GM20431 (cell line): ENCODE data around the gene PXMP4.
"Not testable (repeated sequence)": the region's sequence is repeated elsewhere in the genome, so short reads cannot be mapped to it uniquely, and the experiment has no call there.

Experiments used
- in situ Hi-C: fragments of 300-500 bp; cut with MseI, MboI; formaldehyde crosslinking; loops from one replicate; pipeline ENCODE4 v1.15.0; 2020; ENCODE audit warnings: low sequenced_read_pairs; ENCODE audit not compliant: unreplicated experiment

PXMP4 gene

DNA sequence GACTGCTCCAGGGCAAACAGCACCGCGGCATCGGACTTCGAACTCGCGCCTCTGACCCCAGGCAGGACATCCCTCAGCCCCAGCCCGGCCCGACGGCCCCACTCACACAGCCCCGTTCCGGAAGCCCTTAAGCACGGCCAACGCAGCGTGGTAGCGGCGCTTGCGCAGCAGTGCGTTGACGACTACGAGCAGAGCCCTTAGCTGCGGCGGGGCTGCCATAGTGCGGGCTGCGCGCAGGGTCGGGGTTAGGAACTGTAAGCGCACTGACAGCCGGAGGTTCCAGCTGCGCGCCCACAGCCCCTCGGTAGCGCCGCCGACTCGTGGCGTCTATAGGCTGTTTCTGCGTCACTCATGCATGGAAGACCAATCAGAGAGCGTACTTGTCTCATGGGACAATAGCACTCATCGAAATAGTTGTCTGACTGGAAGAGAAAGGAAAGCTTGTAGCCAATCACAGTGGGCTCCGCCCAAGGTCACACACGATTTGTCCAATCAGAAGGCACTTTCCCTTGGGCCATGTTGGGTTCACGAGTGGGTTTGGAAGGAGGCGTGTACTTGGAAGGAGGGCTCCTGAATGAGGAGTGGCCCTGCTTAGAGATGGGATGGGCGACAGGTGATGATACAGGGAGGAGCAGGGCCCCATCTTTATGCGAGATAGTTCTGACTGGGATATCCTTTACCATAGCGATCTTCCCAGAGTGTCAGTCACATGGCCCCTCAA is at the start of gene PXMP4:
TSS of gene PXMP4 (minus strand) at position 322 of the 721 bp plus-strand sequence. CDS start at position 219, 103 bp downstream.
- in situ Hi-C loops = no loop called here

- in situ Hi-C loops = no loop called here
Measured at GRCh38 chr20:33769043-33769442, 48.9 kb upstream of the PXMP4 start.

GRCh38 chr20:33767777-33768138 is 47.6 kb upstream of the PXMP4 start:
- in situ Hi-C loops = no loop called here

- in situ Hi-C loops = no loop called here
Measured at GRCh38 chr20:33766686-33767085, 46.6 kb upstream of the PXMP4 start.

GRCh38 chr20:33765592-33765991 is 45.5 kb upstream of the PXMP4 start:
- in situ Hi-C loops = no loop called here

DNA sequence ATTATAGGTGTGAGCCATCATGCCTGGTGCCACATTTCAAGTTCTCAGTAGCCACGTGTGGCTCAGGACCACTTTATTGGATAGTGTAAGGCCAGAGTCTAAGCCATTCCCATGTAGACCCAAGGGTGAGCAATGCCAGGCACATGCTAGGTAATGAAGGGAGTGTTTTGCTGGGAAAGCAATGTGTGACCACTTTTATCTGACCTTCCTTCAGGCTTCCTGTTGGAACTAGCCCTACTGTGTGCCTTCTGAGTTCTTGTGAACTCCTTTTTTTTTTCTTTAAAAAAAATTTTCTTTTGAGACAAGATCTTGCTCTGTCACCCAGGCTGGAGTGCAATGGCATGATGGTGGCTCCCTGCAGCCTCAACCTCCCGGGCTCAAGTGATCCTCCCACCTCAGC is 45.0 kb upstream of the PXMP4 start:
- in situ Hi-C loops = no loop called here

DNA sequence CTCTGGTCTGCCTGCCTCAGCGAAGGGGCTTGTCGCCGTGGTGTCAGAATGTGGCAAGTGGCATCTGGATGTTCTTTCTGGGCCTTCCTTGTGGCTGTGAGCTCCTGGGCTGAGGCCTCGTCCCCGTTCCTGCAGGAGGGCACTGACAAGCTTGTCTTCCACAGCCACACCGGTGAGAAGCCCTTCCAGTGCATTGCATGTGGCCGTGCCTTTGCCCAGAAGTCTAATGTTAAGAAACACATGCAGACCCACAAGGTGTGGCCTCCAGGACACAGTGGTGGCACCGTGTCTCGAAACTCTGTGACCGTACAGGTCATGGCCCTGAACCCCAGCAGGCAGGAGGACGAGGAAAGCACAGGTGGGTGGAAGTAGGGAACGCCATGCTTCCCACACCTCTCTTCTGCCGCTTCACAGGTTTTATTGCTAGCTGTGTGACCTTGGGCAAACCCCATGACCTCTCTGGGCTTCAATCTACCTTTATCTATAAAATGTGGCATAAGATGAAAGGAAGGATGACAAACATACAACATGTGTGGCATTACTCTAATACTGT is 41.7 kb upstream of the PXMP4 start:
- in situ Hi-C loops = no loop called here

DNA sequence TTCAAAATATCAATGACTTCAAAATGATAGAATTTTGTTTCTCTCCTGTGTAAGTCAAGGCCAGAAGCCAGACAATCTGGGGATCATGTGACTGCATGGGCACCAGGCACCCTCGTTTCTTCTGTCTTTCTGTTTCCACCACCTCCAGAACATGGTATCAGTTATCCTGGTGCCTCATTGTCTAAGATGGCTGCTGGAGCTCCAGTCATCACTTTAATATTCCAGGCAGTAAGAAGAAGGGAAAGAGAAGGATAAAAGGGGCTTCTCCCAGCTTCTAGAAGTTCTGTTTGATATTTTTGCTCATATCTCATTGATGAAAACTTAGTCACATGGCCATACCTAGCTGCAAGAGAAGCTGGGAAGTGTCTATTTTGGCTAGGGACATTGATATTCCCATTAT is 37.3 kb upstream of the PXMP4 start:
- in situ Hi-C loops = no loop called here

- in situ Hi-C loops = no loop called here
Measured at GRCh38 chr20:33757046-33757445, 36.9 kb upstream of the PXMP4 start.

DNA sequence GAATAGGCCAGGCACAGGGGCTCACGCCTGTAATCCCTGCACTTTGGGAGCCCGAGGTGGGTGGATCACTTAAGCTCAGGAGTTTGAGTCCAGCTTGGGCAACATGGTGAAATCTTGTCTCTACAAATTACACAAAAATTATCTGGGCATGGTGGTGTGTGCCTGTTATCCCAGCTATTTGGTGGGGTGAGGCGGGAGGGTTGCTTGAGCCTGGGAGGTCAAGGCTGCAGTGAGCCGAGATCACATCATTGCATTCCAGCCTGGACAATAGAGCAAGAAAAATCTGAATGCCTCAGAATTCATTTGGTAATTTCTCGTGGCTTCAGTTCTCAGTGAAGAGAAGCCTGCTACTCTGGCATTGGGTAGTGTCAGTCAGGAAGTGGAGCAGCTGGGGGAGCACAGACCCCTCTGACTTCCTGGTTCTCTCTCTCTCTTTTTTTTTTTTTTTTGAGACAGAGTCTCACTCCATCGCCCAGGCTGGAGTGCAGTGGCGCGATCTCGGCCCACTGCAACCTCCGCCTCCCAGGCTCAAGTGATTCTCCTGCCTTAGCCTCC is 35.9 kb upstream of the PXMP4 start:
- in situ Hi-C loops = not testable (repeated sequence)

DNA sequence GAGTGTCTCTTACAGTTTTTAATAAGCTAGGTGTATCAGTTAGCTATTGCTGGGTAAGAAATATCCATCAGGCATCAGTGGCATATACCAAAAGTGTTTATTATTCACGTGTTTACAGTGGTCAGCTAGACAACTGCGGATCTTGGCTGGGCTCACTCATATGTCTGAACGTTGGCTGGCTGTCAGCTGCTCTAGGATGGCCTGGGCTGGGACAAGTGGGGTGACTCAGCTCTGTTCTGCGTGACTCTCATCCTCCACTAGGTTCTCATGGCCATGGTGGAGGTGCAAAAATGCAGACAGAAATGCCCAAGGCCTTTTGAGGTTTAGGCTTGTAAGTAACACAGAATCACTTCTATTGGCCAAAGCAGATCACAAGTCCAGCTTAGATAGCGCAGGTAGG is 33.7 kb upstream of the PXMP4 start:
- in situ Hi-C loops = no loop called here

- in situ Hi-C loops = no loop called here
Measured at GRCh38 chr20:33753143-33753542, 33.0 kb upstream of the PXMP4 start.

GRCh38 chr20:33751775-33752174 is 31.7 kb upstream of the PXMP4 start:
- in situ Hi-C loops = no loop called here

DNA sequence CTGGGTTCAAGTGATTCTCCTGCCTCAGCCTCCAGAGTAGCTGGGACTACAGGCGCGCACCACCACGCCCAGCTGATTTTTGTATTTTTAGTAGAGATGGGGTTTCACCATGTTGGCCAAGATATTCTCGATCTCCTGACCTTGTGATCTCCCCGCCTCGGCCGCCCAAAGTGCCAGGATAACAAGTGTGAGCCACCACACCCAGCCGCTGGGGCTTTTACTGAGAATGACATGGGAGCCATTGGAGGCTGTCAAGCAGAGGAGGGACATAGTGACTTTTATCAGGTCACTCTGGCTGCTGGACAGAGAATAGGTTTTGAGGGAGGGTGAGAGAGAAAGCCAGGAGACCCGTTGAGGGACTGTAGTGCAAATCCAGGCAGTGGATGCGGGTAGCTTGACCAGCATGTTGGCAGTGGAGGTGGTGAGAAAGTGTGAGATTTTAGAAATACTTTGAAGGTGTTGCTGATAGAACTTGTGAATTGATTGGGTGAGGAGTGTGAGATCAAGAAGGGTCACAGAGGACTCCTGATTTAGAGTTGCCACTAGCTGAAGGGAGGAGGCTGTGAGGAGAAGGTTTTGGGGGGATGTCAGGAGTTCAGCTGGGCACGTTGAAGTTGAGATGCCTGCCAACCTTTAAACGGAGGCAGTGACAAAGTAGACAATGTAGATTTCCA is 26.4 kb upstream of the PXMP4 start:
- in situ Hi-C loops = no loop called here

GRCh38 chr20:33744773-33745385 is 24.8 kb upstream of the PXMP4 start:
- in situ Hi-C loops = no loop called here

- in situ Hi-C loops = no loop called here
Measured at GRCh38 chr20:33744181-33744580, 24.1 kb upstream of the PXMP4 start.

GRCh38 chr20:33740189-33740588 is 20.1 kb upstream of the PXMP4 start:
- in situ Hi-C loops = no loop called here

DNA sequence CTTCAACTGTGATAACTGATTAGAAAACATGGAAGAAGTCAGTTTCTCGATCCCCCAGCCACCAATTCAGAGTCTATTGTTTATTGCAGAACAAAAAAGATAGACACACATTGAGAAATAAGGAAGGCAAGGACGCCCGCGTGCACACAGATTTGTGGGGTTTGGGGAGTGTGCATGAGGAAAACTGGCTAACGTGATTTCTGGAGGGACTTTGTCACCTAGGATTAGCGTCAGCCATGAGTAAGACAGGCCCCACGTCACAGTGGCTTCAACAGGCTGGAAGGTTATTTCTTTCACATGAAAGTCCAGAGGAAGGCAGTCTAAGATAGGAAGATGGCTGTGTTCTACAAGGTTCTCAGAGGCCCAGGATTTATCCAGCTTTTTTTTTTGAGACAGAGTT is 19.4 kb upstream of the PXMP4 start:
- in situ Hi-C loops = no loop called here

DNA sequence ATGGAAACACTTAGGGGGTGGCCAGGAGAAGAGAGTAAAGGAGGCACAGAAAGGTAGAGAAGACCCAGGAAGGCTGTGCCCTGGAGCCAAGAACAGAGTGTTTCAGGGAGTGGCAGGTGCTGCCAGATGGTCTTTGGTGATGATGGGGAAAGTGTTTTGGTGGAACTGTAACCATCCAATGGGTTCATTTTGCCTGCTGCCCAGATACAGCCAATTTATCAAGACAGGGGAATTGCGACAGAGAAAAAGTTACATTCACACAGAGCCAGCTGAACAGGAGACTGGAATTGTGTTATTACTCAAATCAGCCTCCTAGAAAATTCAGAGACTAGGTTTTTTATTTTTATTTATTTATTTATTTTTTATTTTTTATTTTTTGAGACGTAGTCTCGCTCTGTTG is 16.9 kb upstream of the PXMP4 start:
- in situ Hi-C loops = no loop called here

DNA sequence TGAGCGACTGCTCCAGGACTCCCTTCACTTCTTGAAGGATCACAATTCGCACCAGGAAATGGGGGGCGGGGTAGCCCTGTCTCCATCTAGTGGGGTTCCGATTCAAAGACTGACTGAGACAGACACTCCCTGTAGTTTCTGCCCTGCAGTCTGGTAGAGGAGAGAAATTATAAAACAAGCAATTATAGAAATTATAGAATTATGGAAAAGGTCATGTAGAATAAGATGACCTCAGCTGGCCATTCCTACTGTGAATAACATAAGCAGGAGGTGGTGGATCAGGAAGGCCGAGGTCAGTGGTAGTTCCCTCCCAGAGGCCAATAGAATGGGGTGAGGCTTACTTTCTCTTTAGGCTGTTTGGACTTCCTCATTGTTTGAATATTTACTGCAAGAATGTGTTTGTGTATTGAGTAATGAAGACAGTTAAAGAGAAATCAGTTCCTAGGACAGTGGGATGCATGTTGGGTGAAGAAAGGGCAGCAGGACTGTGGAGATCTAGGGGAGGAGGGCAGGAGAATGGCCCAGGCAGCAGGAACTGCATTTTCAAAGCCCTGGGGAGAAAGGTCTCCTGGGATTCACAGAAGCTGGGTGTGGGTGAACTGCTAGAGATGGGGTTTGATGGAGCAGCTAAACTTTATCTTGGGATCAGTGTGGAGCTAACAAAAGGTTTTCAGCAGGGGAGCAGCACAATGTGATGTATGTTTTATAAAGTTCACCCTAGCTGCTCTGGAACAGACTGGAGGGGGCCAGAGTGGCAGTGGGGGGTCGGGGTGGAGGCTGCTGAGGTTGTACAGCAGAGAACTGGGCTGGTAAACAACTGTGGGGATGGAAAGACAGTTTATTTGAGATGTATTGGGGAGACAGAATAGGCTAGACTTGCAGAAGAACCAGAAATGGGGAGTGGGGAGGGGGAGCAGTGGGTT is 13.8 kb upstream of the PXMP4 start:
- in situ Hi-C loops = no loop called here
